AG04450 (cell line): ENCODE measurements around the gene C1QTNF8. TPM values are rescaled to one million over a fixed set of nuclear protein-coding genes. Genes with fewer than 3 reads are reported as not detected.

ENCODE experiments used
- CTCF ChIA-PET: fragments of 300-600, 350-600 bp; formaldehyde crosslinking; extraction: SDS; loops from one replicate; lab custom pipeline; 2022; ENCODE audit warnings: antibody characterized with exemption, inconsistent platforms; lab: Charles Lee
- POLR2A ChIA-PET: fragments of 350-600 bp; formaldehyde crosslinking; extraction: SDS; loops from one replicate; lab custom pipeline; 2021; ENCODE audit warnings: antibody characterized with exemption, inconsistent platforms; lab: Yijun Ruan, JAX
- DNase-seq: peaks from one replicate; pipeline ENCODE4 v3.0.0-alpha.2; 2011; ENCODE audit warnings: low read depth, low spot score
- H3K27ac ChIP-seq: one replicate; pipeline ENCODE4 v1.5.1; 2012; ENCODE audit warnings: low read depth, low read length, control low read depth
- H3K27me3 ChIP-seq: one replicate; pipeline ENCODE4 v1.6.0; 2012; ENCODE audit warnings: low read length; ENCODE audit not compliant: control insufficient read depth, insufficient read depth
- H3K4me3 ChIP-seq: 2 replicates; pipeline ENCODE4 v1.5.1; 2011; ENCODE audit warnings: mild to moderate bottlenecking, low read depth, low read length, control low read depth
- H3K9me3 ChIP-seq: 2 replicates; pipeline ENCODE4 v1.5.1; 2012; ENCODE audit warnings: low read length; ENCODE audit not compliant: control insufficient read depth, insufficient read depth
- CTCF ChIP-seq: IDR thresholded peaks from 2 replicates; pipeline ENCODE4 v1.5.1; 2011; ENCODE audit warnings: low read depth, low read length, control low read depth, inconsistent platforms
- polyA plus RNA-seq: library from polyadenylated mRNA; depleted of rRNA; stranded (reverse); fragments of >200 nt; gene quantifications from 2 replicates; pipeline ENCODE4 v1.2.3, GENCODE V29; 2011

Gene C1QTNF8
- polyA plus RNA-seq, 1 experiment: not detected

DNA sequence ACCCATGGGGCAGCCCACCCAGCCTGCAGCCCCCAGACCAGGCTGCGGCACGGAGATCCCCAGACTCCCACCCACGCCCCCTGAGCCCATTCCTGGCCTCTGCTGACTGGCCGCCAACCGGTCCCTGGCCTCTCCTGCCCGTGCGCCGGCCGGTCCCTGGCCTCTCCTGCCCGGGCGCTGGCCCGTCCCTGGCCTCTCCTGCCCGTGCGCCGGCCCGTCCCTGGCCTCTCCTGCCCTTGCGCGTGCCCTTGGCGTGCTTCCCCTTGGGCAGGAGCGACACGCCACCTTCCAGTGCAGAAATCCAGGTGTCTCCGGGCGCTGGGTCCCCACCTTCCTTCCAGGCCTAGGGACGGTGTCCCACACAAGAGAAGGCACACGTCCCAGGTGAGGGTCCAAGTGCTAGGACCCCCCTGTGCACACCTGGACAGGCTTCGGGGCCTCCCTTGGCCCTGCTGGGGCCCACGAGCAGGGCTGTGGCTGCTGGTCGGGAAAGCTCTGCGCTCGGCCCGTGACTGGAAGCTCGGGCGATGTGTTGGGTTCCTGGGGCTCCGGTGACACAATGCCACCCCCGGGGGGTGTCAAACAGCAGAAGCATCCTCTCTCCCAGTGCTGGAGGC, 35.4 kb upstream of the C1QTNF8 start:
- POLR2A ChIA-PET: no interaction called here
- Histone ChIP-seq H3K27ac (no peak overlapping the region), H3K27me3 (peaks cover 3% of the 10 kb centered on the region), H3K4me3 (no peak overlapping the region), H3K9me3 (peaks cover 8% of the 10 kb centered on the region; the same call in 1 of the 2 replicates)
- CTCF ChIA-PET: no interaction called here
- no peak for DNase-seq
- no peak for TF ChIP-seq CTCF

DNA sequence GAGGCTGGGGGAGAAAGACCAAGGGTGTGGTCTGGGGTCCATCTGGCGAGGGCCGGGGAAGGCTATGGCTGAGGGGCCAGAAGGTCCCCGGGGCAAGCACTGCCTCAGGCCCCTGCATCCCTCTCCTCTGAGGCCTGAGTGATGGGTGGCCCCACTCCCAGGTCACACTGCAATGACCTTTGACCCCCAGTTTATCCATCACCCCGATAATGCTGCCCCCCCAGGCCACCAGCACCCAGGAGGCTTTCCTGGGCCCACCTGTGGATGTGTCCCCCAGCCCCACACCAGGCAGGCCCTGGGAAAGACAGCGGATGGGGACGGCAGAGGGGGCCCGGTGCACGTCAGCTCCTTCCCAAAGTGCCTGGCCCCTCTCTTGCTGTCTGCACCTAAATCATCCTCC, 34.3 kb upstream of the C1QTNF8 start:
- no peak for TF ChIP-seq CTCF
- no peak for DNase-seq
- Histone ChIP-seq H3K4me3 (no peak overlapping the region), H3K27me3 (peaks cover 2% of the 10 kb centered on the region), H3K27ac (no peak overlapping the region), H3K9me3 (peaks cover 8% of the 10 kb centered on the region; the same call in 1 of the 2 replicates)
- ChIA-PET CTCF (no interaction called here), POLR2A (no interaction called here)

GRCh38 chr16:1129106-1129960, 33.3 kb upstream of the C1QTNF8 start:
- Histone ChIP-seq H3K4me3 (no peak overlapping the region), H3K9me3 (peaks cover 8% of the 10 kb centered on the region; the same call in 1 of the 2 replicates), H3K27me3 (no peaks in the 10 kb centered on the region), H3K27ac (no peak overlapping the region)
- DNase-seq: no peak
- no peak for TF ChIP-seq CTCF
- ChIA-PET CTCF (no interaction called here), POLR2A (no interaction called here)

DNA sequence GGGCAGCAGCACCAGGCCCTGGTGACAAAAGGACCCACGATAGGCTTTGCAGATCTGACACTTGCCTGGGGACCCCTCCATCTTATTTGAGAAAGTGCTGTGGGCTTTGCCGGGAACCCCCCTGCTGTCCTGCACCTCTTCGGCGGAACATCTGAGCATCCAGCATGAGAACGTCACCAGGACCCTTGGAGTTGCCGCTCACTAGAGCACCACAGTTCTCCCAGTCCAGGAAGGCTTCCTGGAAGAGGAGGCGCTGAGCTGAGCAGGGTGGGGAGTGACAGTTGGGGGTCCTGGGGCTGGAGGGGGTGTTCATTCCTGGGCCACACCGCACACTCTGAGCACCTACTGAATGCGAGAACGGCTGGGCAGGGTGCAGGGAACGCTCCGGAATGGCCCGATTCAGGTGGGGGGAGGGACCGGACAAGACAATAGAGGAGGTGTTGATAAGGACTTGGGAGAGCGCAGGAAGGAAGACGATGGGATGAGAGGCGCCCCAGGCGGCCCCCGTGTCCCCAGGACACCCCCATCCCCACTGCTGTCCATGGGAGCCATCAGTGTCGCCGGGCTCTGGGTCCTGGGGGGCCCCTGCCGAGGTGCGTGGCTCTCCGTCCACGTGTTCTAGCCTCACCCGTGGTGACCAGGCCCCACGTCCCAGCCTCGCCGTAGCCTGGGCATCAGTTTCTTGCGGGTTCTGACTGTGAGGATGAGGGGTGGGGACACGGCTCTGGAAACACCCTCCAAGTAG, 32.1 kb upstream of the C1QTNF8 start:
- Histone ChIP-seq H3K27me3 (no peaks in the 10 kb centered on the region), H3K4me3 (no peak overlapping the region), H3K27ac (no peak overlapping the region), H3K9me3 (peaks cover 8% of the 10 kb centered on the region; the same call in 1 of the 2 replicates)
- DNase-seq: no peak
- CTCF ChIA-PET: no interaction called here
- no peak for TF ChIP-seq CTCF
- POLR2A ChIA-PET: no interaction called here

DNA sequence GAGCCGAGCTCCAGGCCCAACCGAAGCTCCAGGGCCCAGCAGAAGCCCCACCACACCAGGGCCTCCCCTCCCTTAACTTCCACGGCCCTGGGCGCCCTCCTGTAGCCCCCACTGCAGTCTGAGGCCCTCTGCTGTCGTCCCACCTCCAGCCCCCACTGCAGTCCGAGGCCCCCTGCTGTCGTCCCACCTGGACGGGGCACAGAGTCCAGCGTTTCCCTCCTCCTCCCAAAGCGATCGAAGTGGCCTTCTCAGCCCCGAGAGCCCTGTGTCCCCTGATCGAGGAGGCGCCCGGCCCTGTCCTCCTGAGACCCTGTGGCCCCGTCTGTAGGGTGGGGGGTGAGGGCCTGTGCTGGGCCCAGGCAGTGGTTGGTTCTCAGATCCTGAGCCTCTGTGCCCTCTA, 31.1 kb upstream of the C1QTNF8 start:
- peaks cover 2% of the 10 kb centered on the region for H3K27me3 ChIP-seq
- no peak overlapping the region for H3K4me3 ChIP-seq
- ChIA-PET POLR2A (no interaction called here), CTCF (no interaction called here)
- peaks cover 8% of the 10 kb centered on the region; the same call in 1 of the 2 replicates for H3K9me3 ChIP-seq
- no peak for TF ChIP-seq CTCF
- no peak overlapping the region for H3K27ac ChIP-seq
- no peak for DNase-seq
